Vagina (tissue), 2 donors: ENCODE data around the gene SNX1. TPM values are rescaled to one million over a fixed set of nuclear protein-coding genes. Genes with fewer than 3 reads are reported as not detected.

Experiments
- DNase-seq, 2 donors: peaks; one replicate each; pipeline ENCODE4 v3.0.0-alpha.2; 2017; ENCODE audit errors: extremely low spot score in 2 of 2
- H3K27ac ChIP-seq: fragments of 200-600 bp; sonication (generic); one replicate; pipeline ENCODE4 v1.5.1; 2019
- H3K27me3 ChIP-seq: fragments of 200-600 bp; sonication (generic); one replicate; pipeline ENCODE4 v1.5.1; 2019
- H3K36me3 ChIP-seq, 2 donors: fragments of 200-600 bp; sonication (generic); one replicate each; pipeline ENCODE4 v1.5.1; 2017 to 2019
- H3K4me1 ChIP-seq: fragments of 200-600 bp; sonication (generic); one replicate; pipeline ENCODE4 v1.5.1; 2019
- H3K4me3 ChIP-seq, 2 donors: fragments of 200-600 bp; sonication (generic); 1 replicate in 1 of 2; 2 replicates in 1 of 2; pipeline ENCODE4 v1.5.1; 2016 to 2019
- H3K9me3 ChIP-seq: fragments of 200-600 bp; sonication (generic); one replicate; pipeline ENCODE4 v1.5.1; 2019
- CTCF ChIP-seq, 3 experiments: fragments of 450-650 bp in 2 of 3; fragments of 200-600 bp in 1 of 3; sonication (generic) in 1 of 3; IDR thresholded peaks; one replicate each; pipeline ENCODE4 v1.5.1; 2017 to 2019; ENCODE audit warnings: antibody characterized with exemption in 3 of 3, mild to moderate bottlenecking in 2 of 3, moderate library complexity in 2 of 3
- POLR2A ChIP-seq, 2 donors: fragments of 450-650 bp; IDR thresholded peaks; one replicate each; pipeline ENCODE4 v1.6.1; 2017; ENCODE audit warnings: antibody characterized with exemption in 2 of 2, mild to moderate bottlenecking in 2 of 2, moderate library complexity in 2 of 2
- POLR2AphosphoS5 ChIP-seq, 2 donors: sonication (generic); formaldehyde crosslinking; IDR thresholded peaks; one replicate each; pipeline ENCODE4 v1.9.0; 2017; ENCODE audit warnings: antibody characterized with exemption in 2 of 2, mild to moderate bottlenecking in 2 of 2, low read depth in 1 of 2; ENCODE audit not compliant: insufficient read depth in 1 of 2
- intact Hi-C: fragments of 100-400 bp; cut with DNase I; formaldehyde crosslinking; loops from one replicate; pipeline ENCODE4 v1.15.1; 2023
- total RNA-seq: library from RNA; depleted of rRNA; stranded (reverse); fragments of >200 nt; gene quantifications from one replicate; pipeline ENCODE4 v1.2.3, GENCODE V29; 2016

SNX1 gene
- total RNA-seq, 1 donor from 2014 or later = 92.8 TPM

GRCh38 chr15:64121614-64122013 lies 25.8 kb downstream of the SNX1 start:
- Histone ChIP-seq H3K4me3 (no peak overlapping the region), H3K36me3 (peaks cover 0 to 83% of the 10 kb centered on the region in 2 donors), H3K9me3 (no peaks in the 10 kb centered on the region), H3K27ac (no peak overlapping the region), H3K27me3 (no peaks in the 10 kb centered on the region), H3K4me1 (no peaks in the 10 kb centered on the region)
- no peak for TF ChIP-seq POLR2AphosphoS5 (IDR thresholded peaks at IDR 0.05; ENCODE audit: insufficient read depth in 1 of 2, low read depth in 1 of 2)
- no peak for TF ChIP-seq POLR2A (IDR thresholded peaks at IDR 0.05)
- no peak for TF ChIP-seq CTCF (IDR thresholded peaks at IDR 0.05)
- intact Hi-C loops = loop anchor here (5.0 kb wide), 1 partner anchor 181 kb away; no protein-coding TSS in a partner anchor
- no peak for DNase-seq

- no peak overlapping the region for H3K27ac ChIP-seq
Observed at GRCh38 chr15:64122444-64122843, 26.7 kb downstream of the SNX1 start.

GRCh38 chr15:64122936-64123351 lies 27.2 kb downstream of the SNX1 start:
- Histone ChIP-seq H3K4me3 (no peak overlapping the region), H3K27ac (no peak overlapping the region), H3K9me3 (no peaks in the 10 kb centered on the region), H3K4me1 (no peaks in the 10 kb centered on the region), H3K27me3 (no peaks in the 10 kb centered on the region), H3K36me3 (peaks cover 0 to 85% of the 10 kb centered on the region in 2 donors)
- intact Hi-C loops = loop anchor here (5.0 kb wide), 1 partner anchor 179 kb away; no protein-coding TSS in a partner anchor
- DNase-seq = no peak
- no peak for TF ChIP-seq POLR2A (IDR thresholded peaks at IDR 0.05)
- no peak for TF ChIP-seq POLR2AphosphoS5 (IDR thresholded peaks at IDR 0.05; ENCODE audit: insufficient read depth in 1 of 2, low read depth in 1 of 2)
- TF ChIP-seq CTCF (IDR thresholded peaks at IDR 0.05) = no peak

More at GRCh38 chr15:64122444-64122843, 26.7 kb downstream of the SNX1 start:
- H3K9me3 ChIP-seq = no peaks in the 10 kb centered on the region
- H3K4me1 ChIP-seq = no peaks in the 10 kb centered on the region
- no peaks in the 10 kb centered on the region for H3K27me3 ChIP-seq
- intact Hi-C loops = loop anchor here (5.0 kb wide), 1 partner anchor 180 kb away; no protein-coding TSS in a partner anchor
- TF ChIP-seq POLR2A (IDR thresholded peaks at IDR 0.05) = no peak
- no peak for DNase-seq
- peaks cover 0 to 85% of the 10 kb centered on the region in 2 donors for H3K36me3 ChIP-seq
- H3K4me3 ChIP-seq = no peak overlapping the region

- no peaks in the 10 kb centered on the region for H3K9me3 ChIP-seq
- peaks cover 0 to 85% of the 10 kb centered on the region in 2 donors for H3K36me3 ChIP-seq
- H3K4me3 ChIP-seq = no peak overlapping the region
- H3K4me1 ChIP-seq = no peaks in the 10 kb centered on the region
- intact Hi-C loops = no loop called here
- no peak overlapping the region for H3K27ac ChIP-seq
- H3K27me3 ChIP-seq = no peaks in the 10 kb centered on the region
- no peak for DNase-seq
- TF ChIP-seq POLR2AphosphoS5 (IDR thresholded peaks at IDR 0.05; ENCODE audit: insufficient read depth in 1 of 2, low read depth in 1 of 2) (no peak), CTCF (IDR thresholded peaks at IDR 0.05) (no peak), POLR2A (IDR thresholded peaks at IDR 0.05) (no peak)
Observed at GRCh38 chr15:64125978-64126377, 30.2 kb downstream of the SNX1 start.

DNA sequence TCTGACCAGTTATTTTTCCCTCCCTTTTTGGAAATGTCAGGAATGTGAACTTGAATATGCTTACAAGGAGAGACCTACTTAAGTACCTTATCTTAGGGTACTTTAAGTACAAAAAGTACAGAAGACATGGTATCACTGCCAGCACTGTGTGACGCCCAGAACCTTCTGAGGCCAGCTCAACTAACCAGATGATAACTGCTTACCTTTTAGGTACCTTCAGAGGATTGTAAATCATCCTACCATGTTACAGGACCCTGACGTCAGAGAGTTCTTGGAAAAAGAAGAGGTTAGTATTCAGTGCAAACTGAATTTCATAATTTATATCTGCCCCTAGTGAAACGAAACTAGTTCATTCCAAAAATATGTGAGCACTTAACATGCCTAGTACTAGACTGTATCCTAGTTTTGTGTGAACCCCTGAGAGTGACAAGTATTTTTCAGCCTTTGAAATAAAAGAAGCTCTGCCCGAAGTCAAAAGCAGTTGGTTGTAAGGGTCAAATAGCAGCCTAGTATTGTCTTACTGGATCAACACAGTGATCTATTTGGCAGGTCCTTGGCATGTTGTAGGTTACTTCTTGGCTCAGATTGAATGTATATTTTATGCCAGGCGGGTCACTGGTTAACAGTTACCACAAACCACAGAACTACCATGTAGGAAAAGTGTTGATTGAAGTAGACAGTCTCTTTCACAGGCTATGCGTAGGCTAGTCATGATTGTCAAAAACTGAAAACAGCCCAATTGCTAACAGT lies 31.9 kb downstream of the SNX1 start:
- no peaks in the 10 kb centered on the region for H3K4me1 ChIP-seq
- DNase-seq = no peak
- intact Hi-C loops = no loop called here
- H3K36me3 ChIP-seq = peaks cover 0 to 92% of the 10 kb centered on the region in 2 donors
- H3K9me3 ChIP-seq = no peaks in the 10 kb centered on the region
- H3K27me3 ChIP-seq = no peaks in the 10 kb centered on the region
- TF ChIP-seq POLR2AphosphoS5 (IDR thresholded peaks at IDR 0.05; ENCODE audit: insufficient read depth in 1 of 2, low read depth in 1 of 2) = no peak
- TF ChIP-seq POLR2A (IDR thresholded peaks at IDR 0.05) = no peak
- no peak for TF ChIP-seq CTCF (IDR thresholded peaks at IDR 0.05)
- no peak overlapping the region for H3K4me3 ChIP-seq
- H3K27ac ChIP-seq = no peak overlapping the region
